ENCODE measurements around the gene WNT9A.
A peak's percentile ranks its signal among the peaks of the same experiment; 100 is the strongest.

The WNT9A gene

GRCh38 chr1:227954163-227954850, 6.6 kb upstream of the WNT9A start:
- DNase-seq, result no peak

GRCh38 chr1:227953022-227953412, 5.3 kb upstream of the WNT9A start:
- DNase-seq, result no peak

- DNase-seq, result no peak
These were observed 4.8 kb upstream of the WNT9A start for GRCh38 chr1:227952374-227953021.

GRCh38 chr1:227951624-227952373, 4.1 kb upstream of the WNT9A start:
- no peak for DNase-seq

GRCh38 chr1:227950735-227951346, 3.1 kb upstream of the WNT9A start:
- no peak for DNase-seq

- no peak for DNase-seq
These were observed 2.4 kb upstream of the WNT9A start for GRCh38 chr1:227949954-227950734.

GRCh38 chr1:227949341-227949921, 1.7 kb upstream of the WNT9A start:
- no peak for DNase-seq

- no peak for DNase-seq
These were observed 945 bp upstream of the WNT9A start for GRCh38 chr1:227948493-227949260.

GRCh38 chr1:227947386-227947675, 401 bp downstream of the WNT9A start:
- no peak for DNase-seq

GRCh38 chr1:227946624-227947385, 927 bp downstream of the WNT9A start:
- DNase-seq, result peak; percentile 37 to 55

GRCh38 chr1:227945891-227946623, 1.7 kb downstream of the WNT9A start:
- DNase-seq, result no peak

GRCh38 chr1:227944931-227945890, 2.5 kb downstream of the WNT9A start:
- no peak for DNase-seq

- no peak for DNase-seq
These were observed 3.4 kb downstream of the WNT9A start for GRCh38 chr1:227944090-227944930.

- DNase-seq, result no peak
These were observed 4.2 kb downstream of the WNT9A start for GRCh38 chr1:227943381-227944089.

- no peak for DNase-seq
These were observed 4.9 kb downstream of the WNT9A start for GRCh38 chr1:227942716-227943261.

- DNase-seq, result no peak
These were observed 5.6 kb downstream of the WNT9A start for GRCh38 chr1:227942021-227942715.

Measured in stimulated activated CD4-positive, alpha-beta T cell treated with anti-CD3 and anti-CD28 coated beads, Interleukin-2, amount 100 ng/mL, for 48 hours (primary cell).